Pancreas (tissue), 10 donors: ENCODE data around the gene MYLK4. TPM values are rescaled to one million over a fixed set of nuclear protein-coding genes. Genes with fewer than 3 reads are reported as not detected.

Experiments
- ATAC-seq, 4 donors: fragments of 200-7000 bp; cut with Tn5 transposase; one replicate each; pipeline versions ENCODE4 v1.8.0 to v1.9.1; 2020; ENCODE audit warnings: mild to moderate bottlenecking in 4 of 4, moderate library complexity in 4 of 4
- DNase-seq, 6 donors: peaks; one replicate each; pipeline ENCODE4 v3.0.0-alpha.2; 2020
- FAIRE-seq: peaks from 2 replicates; lab custom pipeline; 2012; peaks lifted over from hg19 to GRCh38; lab: Jason Lieb, UNC
- H3K27ac ChIP-seq, 4 donors: fragments of 200-600 bp; sonication (generic); 1 replicate in 3 of 4; 2 replicates in 1 of 4; pipeline versions ENCODE4 v1.5.0 to v1.8.0; 2020
- H3K27me3 ChIP-seq, 4 donors: fragments of 200-600 bp; one replicate each; pipeline ENCODE4 v1.8.0; 2021
- H3K36me3 ChIP-seq, 3 donors: fragments of 200-600 bp; sonication (generic) in 1 of 3; one replicate each; pipeline versions ENCODE4 v1.5.0 to v1.8.0; 2020 to 2021
- H3K4me1 ChIP-seq, 3 donors: fragments of 200-600 bp; one replicate each; pipeline ENCODE4 v1.8.0; 2021
- H3K4me3 ChIP-seq, 4 donors: fragments of 200-600 bp; sonication (generic) in 2 of 4; one replicate each; pipeline versions ENCODE4 v1.5.0 to v1.8.0; 2020 to 2021
- H3K9me3 ChIP-seq, 4 donors: fragments of 200-600 bp; one replicate each; pipeline ENCODE4 v1.8.0; 2021
- CTCF ChIP-seq, 4 donors: fragments of 200-600 bp; sonication (generic) in 3 of 4; IDR thresholded peaks; one replicate each; pipeline versions ENCODE4 v1.5.0 to v1.8.0; 2021; ENCODE audit warnings: antibody characterized with exemption in 4 of 4
- WGBS, 2 donors: extraction: QIAGEN DNeasy Blood & Tissue Kit; methylation state at CpG; one replicate each; pipeline ENCODE4 v1.1.7; 2013; 5-methylcytosine and 5-hydroxymethylcytosine counted together
- intact Hi-C, 3 donors: fragments of 100-400 bp; cut with DNase I; formaldehyde crosslinking; loops; one replicate each; pipeline versions ENCODE4 v1.11.1 to v1.14.2; 2022
- polyA plus RNA-seq, 2 donors: library from polyadenylated mRNA; stranded (reverse); fragments of 200-250 nt; gene quantifications; one replicate each; pipeline ENCODE4 v1.2.3, GENCODE V29; 2013
- total RNA-seq, 6 donors: library from RNA; stranded (reverse); fragmentation: NEBNext Ultra II Directional in 4 of 6; extraction: Animal tissue kit (Norgen Biotek cat#: 25700) in 4 of 6; gene quantifications; one replicate each; pipeline versions ENCODE4 v1.2.1 to v1.2.4, GENCODE V29; 2021 to 2023
- donor health status: healthy with polysubstance abuse.
- donor health status: DM: no; HTN: no; CAD: no; lungs with moderate emphysema.
- donor health status: DM: no; HTN: no; CAD: no.
- donor health status: control.
- donor health status: control.
- donor health status: Bipolar disorder and iron deficiency.
- donor health status: DM: yes; HTN: yes; CAD: no.
- donor health status: DM: no; HTN: no; CAD: no.
- donor health status: DM: no; HTN: no; CAD: no.
- donor health status: DM: yes; HTN: yes; CAD: no.

Gene MYLK4
- total and polyA plus RNA-seq, 8 donors = 0.27 to 1.0 (median 0.41) TPM

- DNase-seq = no peak
- TF ChIP-seq CTCF (IDR thresholded peaks at IDR 0.05) = no peak
- Histone ChIP-seq H3K9me3 (no peaks in the 10 kb centered on the region), H3K27me3 (no peaks in the 10 kb centered on the region), H3K36me3 (no peaks in the 10 kb centered on the region), H3K27ac (no peak overlapping the region), H3K4me1 (no peaks in the 10 kb centered on the region), H3K4me3 (no peak overlapping the region)
- FAIRE-seq = no peak
- intact Hi-C loops = no loop called here
- no peak for ATAC-seq
- 95 to 96% methylated on average over 8 of the region's 8 CpGs for WGBS, 2 donors
These were observed 37.1 kb downstream of the MYLK4 start for GRCh38 chr6:2713473-2714110.

DNA sequence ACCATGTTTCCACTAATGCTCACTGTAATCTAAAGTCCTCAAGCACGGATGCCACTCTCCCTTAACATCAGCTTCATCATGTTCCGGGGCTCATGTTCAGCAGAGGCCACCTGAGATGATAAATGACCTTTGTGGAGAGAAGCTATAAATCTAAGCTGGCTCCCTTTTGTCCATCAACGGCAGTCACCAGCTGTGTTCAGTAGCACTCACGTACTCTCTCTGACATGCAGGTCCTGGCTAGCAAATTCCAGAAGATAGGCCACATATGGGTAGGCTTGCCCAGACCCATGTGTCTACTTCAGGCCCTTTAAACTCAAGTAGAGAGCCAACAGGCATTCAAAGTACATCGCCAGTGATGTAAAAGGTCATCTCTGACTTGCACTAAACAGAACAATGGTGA is 38.6 kb downstream of the MYLK4 start:
- intact Hi-C loops = no loop called here
- FAIRE-seq (no peak), ATAC-seq (no peak), DNase-seq (no peak)
- Histone ChIP-seq H3K36me3 (no peaks in the 10 kb centered on the region), H3K27me3 (no peaks in the 10 kb centered on the region), H3K9me3 (no peaks in the 10 kb centered on the region), H3K4me3 (no peak overlapping the region), H3K27ac (no peak overlapping the region), H3K4me1 (no peaks in the 10 kb centered on the region)
- 91% methylated on average over 5 of the region's 5 CpGs for WGBS, 2 donors
- no peak for TF ChIP-seq CTCF (IDR thresholded peaks at IDR 0.05)

GRCh38 chr6:2710412-2710811 is 40.3 kb downstream of the MYLK4 start:
- no peak for TF ChIP-seq CTCF (IDR thresholded peaks at IDR 0.05)
- FAIRE-seq = no peak
- no peaks in the 10 kb centered on the region for H3K4me1 ChIP-seq
- no peak overlapping the region for H3K27ac ChIP-seq
- H3K9me3 ChIP-seq = no peaks in the 10 kb centered on the region
- H3K36me3 ChIP-seq = no peaks in the 10 kb centered on the region
- DNase-seq = no peak
- H3K4me3 ChIP-seq = no peak overlapping the region
- intact Hi-C loops = no loop called here
- ATAC-seq = no peak
- H3K27me3 ChIP-seq = no peaks in the 10 kb centered on the region

GRCh38 chr6:2708456-2708855 is 42.3 kb downstream of the MYLK4 start:
- FAIRE-seq (no peak), ATAC-seq (no peak), DNase-seq (no peak)
- no peaks in the 10 kb centered on the region for H3K27me3 ChIP-seq
- no peaks in the 10 kb centered on the region for H3K9me3 ChIP-seq
- H3K36me3 ChIP-seq = no peaks in the 10 kb centered on the region
- H3K4me3 ChIP-seq = no peak overlapping the region
- intact Hi-C loops = no loop called here
- H3K27ac ChIP-seq = no peak overlapping the region
- TF ChIP-seq CTCF (IDR thresholded peaks at IDR 0.05) = no peak
- WGBS, 2 donors = 82 to 85% methylated on average over 5 of the region's 5 CpGs
- H3K4me1 ChIP-seq = no peaks in the 10 kb centered on the region

DNA sequence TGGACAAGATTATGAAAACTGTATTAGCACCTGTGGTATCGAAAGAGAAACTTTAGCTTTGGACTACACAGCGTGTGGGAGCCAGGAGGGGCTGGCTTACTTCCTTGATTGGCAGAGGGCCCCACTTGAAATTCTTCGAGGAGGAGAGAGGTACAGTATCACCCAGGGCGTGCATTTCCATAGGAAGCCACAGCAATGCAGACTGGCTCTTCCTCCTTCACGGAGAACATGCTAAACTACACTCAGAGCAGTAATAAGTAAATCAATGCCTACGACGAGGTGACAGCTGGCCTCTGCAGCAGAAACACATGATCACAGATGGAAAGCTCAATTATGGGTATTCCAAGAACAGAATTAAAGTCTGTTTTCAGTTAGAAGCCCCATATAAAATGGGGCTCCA is 44.2 kb downstream of the MYLK4 start:
- FAIRE-seq (no peak), ATAC-seq (no peak), DNase-seq (no peak)
- no peak for TF ChIP-seq CTCF (IDR thresholded peaks at IDR 0.05)
- Histone ChIP-seq H3K36me3 (no peaks in the 10 kb centered on the region), H3K4me3 (no peak overlapping the region), H3K9me3 (no peaks in the 10 kb centered on the region), H3K27ac (no peak overlapping the region), H3K27me3 (no peaks in the 10 kb centered on the region), H3K4me1 (no peaks in the 10 kb centered on the region)
- intact Hi-C loops = no loop called here
- WGBS, 2 donors = 79 to 80% methylated on average over 7 of the region's 7 CpGs
